T-helper 2 cell treated with Interferon-gamma antibody and Interleukin-4, amounts not matched to agents 100 ng/mL and 5 ng/mL, for 36 hours (primary cell): ENCODE data around the gene ABI3BP. TPM values are rescaled to one million over a fixed set of nuclear protein-coding genes. Genes with fewer than 3 reads are reported as not detected.

Experiments used
- intact Hi-C: fragments of 100-400 bp; cut with micrococcal nuclease; formaldehyde crosslinking; loops from one replicate; pipeline ENCODE4 v1.15.1; 2023
- total RNA-seq: library from RNA; stranded (reverse); gene quantifications from 2 replicates; pipeline ENCODE4 v1.2.3, GENCODE V29; 2022

Gene ABI3BP
- total RNA-seq, 1 donor from 2014 or later, result not detected

- intact Hi-C loops, result no loop called here
These were observed 213.1 kb downstream of the ABI3BP start for GRCh38 chr3:100780071-100780622.

GRCh38 chr3:100779480-100779879 lies 213.7 kb downstream of the ABI3BP start:
- intact Hi-C loops, result no loop called here

GRCh38 chr3:100777271-100777670 lies 215.9 kb downstream of the ABI3BP start:
- intact Hi-C loops, result no loop called here

DNA sequence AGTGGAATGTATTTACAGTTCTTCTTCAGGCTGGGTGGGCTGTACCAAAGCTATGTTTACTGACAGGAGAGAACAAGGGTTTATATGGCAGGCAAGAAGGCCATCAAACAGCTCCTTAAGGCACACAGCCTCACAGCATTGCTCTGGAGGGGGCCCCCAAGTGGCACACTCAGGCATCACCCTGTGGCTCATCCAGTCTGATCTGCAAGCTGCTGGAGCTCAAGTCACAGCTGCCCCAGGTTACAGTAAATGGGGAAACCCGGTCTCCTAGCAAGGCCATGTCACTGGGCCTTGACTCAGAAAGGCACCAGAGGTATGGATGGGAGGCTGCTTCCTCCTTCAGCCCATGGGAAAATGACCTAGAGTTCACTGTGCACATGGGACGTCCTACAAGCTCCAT lies 216.5 kb downstream of the ABI3BP start:
- intact Hi-C loops, result no loop called here

- intact Hi-C loops, result no loop called here
These were observed 217.0 kb downstream of the ABI3BP start for GRCh38 chr3:100776097-100776729.

DNA sequence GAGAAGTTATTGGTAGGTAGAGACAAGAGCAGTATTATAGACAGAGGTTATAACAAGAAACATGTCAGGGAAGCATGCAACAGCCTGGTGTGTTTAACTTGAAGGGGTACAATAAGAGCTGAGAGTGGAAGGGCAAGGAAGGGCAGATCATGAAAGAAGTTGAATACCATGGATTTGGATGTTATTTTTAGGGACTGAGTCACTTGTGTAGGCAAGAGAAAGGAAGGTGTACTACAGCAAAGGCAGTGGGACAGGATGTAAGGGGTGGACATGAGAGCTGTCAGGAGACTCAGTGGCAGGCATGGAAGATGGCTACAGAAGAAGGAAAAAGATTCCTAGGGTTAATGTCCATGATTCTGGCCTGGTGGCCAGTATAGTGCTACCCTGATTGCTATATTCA lies 217.6 kb downstream of the ABI3BP start:
- intact Hi-C loops, result no loop called here

- intact Hi-C loops, result no loop called here
These were observed 218.0 kb downstream of the ABI3BP start for GRCh38 chr3:100775226-100775625.

DNA sequence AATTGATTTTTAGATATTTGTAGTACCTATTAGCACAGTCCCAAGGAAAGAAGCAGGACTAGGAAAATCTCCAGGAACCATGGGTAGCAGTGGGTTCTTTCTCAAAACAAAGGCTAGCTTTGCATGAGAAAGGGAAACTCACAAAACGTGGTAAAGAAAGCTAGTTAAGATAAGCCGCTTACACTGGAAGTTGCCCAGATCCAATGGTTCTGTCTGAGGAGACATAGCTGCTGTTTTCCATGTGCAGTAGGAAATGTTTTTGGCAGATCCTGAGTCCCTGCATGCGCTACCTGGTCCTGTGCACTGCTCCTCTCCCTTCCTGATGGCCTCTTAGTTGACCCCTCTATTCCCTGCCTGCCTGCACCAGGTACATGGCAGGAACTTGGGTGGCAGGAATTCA lies 223.5 kb downstream of the ABI3BP start:
- intact Hi-C loops, result no loop called here

- intact Hi-C loops, result no loop called here
These were observed 227.2 kb downstream of the ABI3BP start for GRCh38 chr3:100766069-100766468.

DNA sequence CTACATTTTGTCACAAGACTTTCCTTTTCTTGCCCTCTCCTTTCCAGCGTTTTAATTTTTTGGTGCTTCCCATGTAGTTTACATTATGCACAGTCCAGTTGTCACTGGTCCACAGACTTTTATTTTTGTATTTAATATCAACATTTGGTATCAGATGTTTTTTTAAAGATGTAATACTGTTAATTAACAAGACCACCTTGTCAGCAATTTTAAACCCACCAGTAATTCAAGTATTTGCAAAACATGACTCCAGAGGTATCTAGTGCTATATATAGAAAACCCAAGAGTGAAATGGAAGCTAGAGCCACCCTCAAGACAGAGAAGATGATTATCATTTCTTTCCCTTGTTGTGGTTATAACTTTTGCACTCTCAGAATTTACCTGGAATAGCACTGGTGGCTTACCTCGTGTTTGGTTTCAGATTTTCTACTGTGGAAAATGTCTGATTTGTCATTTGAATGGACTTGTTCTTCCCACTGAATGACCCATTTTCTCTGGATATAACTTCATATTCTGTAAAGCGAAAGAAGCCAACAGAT lies 227.7 kb downstream of the ABI3BP start:
- intact Hi-C loops, result no loop called here

- intact Hi-C loops, result no loop called here
These were observed 231.3 kb downstream of the ABI3BP start for GRCh38 chr3:100761951-100762350.

DNA sequence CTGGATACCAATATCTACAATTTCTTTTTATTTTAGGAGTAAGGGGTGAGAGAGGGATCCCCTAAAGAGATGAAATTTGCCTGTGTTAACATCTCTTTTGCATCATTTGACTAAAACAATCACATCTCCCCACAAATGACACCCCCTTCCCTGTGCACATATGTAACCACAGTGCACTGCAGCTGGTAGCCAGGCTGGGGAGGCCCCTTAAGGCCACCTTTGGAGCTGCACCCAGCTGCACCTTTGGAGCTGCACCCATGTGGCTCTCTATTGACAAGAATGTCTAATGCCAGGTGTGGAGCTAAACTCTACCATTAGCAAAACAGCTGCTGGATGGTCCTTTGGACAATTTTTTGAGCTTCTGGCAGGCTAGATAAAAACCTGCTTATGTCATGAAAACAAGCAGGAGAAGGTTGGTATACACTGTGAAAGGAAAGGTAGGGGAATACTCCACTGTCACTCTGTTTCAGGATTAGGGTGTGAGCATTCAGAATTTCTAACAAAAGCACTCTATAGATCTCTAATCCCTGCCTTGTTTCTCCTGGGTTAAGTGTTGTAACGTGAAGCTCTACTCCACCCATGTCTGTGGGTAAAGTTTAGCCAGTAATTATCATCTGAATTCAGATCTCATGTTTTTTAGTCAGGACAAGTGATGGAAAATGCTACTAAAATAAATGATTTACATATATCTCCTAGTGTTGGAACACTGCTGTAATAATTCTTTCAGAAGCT lies 231.8 kb downstream of the ABI3BP start:
- intact Hi-C loops, result no loop called here

- intact Hi-C loops, result no loop called here
These were observed 232.8 kb downstream of the ABI3BP start for GRCh38 chr3:100760377-100760776.

GRCh38 chr3:100759950-100760349 lies 233.3 kb downstream of the ABI3BP start:
- intact Hi-C loops, result no loop called here

- intact Hi-C loops, result no loop called here
These were observed 234.1 kb downstream of the ABI3BP start for GRCh38 chr3:100759159-100759558.

DNA sequence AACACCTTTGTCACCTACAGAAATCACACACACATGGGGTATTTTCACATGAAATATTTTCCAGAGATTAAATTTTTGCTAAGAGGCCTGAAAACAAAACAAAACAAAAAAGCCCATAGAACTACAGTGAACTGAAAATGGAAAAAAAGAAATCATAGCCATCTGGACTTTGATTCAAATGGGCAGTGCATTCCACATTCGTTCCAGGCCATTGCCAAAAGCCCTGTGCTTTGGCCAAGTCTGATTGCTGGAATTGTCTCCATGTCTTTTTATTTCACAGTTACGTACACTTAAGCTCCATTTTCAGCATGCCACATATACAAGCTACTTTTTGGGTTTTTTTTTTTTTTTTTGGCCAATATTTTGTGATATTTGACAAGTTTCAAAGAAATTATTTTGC lies 236.8 kb downstream of the ABI3BP start:
- intact Hi-C loops, result no loop called here

DNA sequence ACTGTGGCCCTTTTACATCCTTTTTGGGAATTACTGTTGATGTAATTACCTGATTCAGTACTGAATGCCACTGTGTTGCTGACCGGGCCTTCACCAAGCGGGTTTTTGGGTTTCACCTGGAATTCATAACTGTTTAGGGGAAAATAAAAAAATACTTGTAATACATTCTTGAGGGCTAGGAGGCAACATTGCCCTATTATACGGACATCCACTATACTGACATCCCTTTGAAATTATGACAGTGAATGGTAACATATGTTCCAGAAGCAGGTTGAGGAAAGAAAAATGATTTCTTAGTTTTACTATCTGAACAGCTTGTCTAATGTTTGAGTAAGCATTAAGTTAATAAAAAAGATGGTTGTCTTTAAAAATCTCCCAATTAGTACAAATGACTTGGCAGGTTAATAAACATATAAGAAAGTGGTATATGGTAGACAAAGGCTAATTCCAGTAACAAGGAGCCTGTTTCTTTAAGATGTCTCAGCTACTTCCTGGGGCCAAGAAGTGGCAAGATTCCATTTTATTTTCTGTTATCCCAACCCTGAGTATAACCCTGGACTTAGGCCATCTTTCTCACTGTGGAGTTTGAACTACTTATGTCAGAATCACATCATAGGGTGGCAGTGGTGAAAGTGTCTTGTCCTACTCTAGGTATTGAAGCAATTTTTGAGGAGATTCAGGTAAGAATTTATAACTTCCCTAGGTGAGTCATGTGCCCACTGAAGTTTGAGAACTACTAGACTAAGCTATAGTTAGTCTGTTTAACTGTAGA lies 238.5 kb downstream of the ABI3BP start:
- intact Hi-C loops, result no loop called here

GRCh38 chr3:100753846-100754245 lies 239.4 kb downstream of the ABI3BP start:
- intact Hi-C loops, result no loop called here

DNA sequence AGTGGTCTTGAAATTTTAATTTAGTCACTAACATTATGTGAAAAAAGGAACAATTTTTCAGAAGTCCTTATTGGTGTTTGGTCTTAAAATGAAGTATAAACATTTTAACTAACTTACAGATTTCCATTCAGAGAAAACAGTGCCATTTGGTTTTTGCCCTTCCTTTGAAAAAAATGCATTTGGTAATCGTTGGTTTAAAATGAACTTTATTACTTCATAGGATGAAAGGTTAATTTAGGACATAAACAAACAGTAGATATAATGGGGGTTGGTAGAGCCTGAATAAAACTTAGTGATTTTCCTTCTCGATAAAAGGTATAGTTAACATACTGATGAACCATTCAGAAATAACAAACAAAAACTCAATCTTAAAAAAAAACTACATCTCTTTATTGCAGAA lies 244.3 kb downstream of the ABI3BP start:
- intact Hi-C loops, result no loop called here

DNA sequence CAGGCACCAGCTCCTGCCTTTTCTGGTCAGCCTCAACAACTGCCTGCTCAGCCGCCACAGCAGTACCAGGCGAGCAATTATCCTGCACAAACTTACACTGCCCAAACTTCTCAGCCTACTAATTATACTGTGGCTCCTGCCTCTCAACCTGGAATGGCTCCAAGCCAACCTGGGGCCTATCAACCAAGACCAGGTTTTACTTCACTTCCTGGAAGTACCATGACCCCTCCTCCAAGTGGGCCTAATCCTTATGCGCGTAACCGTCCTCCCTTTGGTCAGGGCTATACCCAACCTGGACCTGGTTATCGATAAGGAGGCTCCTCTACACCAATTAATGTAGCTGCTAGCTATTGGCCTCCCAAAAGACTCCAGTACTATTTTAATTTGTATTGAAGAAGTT lies 245.0 kb downstream of the ABI3BP start:
- intact Hi-C loops, result no loop called here

DNA sequence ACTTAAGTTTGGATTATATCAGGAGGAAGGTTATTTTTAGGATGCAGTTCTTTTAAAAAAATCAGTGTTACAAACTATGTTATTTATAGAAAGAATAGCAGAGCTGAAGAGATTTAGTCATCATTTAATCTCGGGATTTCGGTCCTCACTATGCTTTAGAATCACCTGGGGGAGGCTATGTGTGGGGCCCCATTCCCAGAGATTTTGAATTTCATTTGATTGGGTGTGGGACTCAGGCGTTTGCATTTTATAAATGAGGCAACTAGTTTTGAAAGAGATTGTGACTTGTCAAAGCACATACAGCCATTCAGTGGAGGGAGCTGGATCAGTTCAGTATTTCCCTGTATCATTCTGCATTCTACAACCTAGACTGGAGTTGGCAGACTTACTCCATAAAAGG lies 247.1 kb downstream of the ABI3BP start:
- intact Hi-C loops, result no loop called here

GRCh38 chr3:100745617-100746016 lies 247.6 kb downstream of the ABI3BP start:
- intact Hi-C loops, result no loop called here
